ENCODE results near the gene PPARGC1A. TPM values are rescaled to one million over a fixed set of nuclear protein-coding genes. Genes with fewer than 3 reads are reported as not detected.

PPARGC1A gene
- total RNA-seq, 1 experiment from 2014 or later, result 1.9 TPM

- no peak for TF ChIP-seq AFF4 (CRISPR knock-in tag; IDR thresholded peaks at IDR 0.05; ENCODE audit: borderline replicate concordance)
- no peak for TF ChIP-seq MAX (CRISPR knock-in tag; IDR thresholded peaks at IDR 0.05)
- no peak for TF ChIP-seq ZNF425 (CRISPR knock-in tag; conservative IDR thresholded peaks at IDR 0.05)
- TF ChIP-seq ZBTB21 (CRISPR knock-in tag; IDR thresholded peaks at IDR 0.05; ENCODE audit: borderline replicate concordance), result no peak
- TF ChIP-seq CREB1 (CRISPR knock-in tag; IDR thresholded peaks at IDR 0.05), result no peak
- TF ChIP-seq NR3C1 (CRISPR knock-in tag; conservative IDR thresholded peaks at IDR 0.05; ENCODE audit: low read depth), result no peak
These were observed 33.2 kb downstream of the PPARGC1A start (continued) for GRCh38 chr4:23856630-23857029.

GRCh38 chr4:23855912-23856605 lies 33.8 kb downstream of the PPARGC1A start:
- peaks cover 26% of the 10 kb centered on the region for H3K4me1 Mint-ChIP-seq
- no peak for ATAC-seq
- TF ChIP-seq NFE2L1 (CRISPR knock-in tag; IDR thresholded peaks at IDR 0.05), result no peak
- TF ChIP-seq GABPB1 (CRISPR knock-in tag; IDR thresholded peaks at IDR 0.05), result peak; percentile 77
- peaks cover 9% of the 10 kb centered on the region for H3K9me3 Mint-ChIP-seq
- no peak overlapping the region for H3K27ac Mint-ChIP-seq
- H3K4me3 Mint-ChIP-seq, result no peak overlapping the region
- CTCF ChIA-PET, result no interaction called here
- peaks cover 7% of the 10 kb centered on the region for H3K36me3 Mint-ChIP-seq
- no peaks in the 10 kb centered on the region for H3K27me3 Mint-ChIP-seq (ENCODE audit: low read depth)
- POLR2A ChIA-PET, result no interaction called here
- no peak for DNase-seq (ENCODE audit: low spot score)

- Mint-ChIP-seq H3K4me1 (peaks cover 29% of the 10 kb centered on the region), H3K27ac (no peak overlapping the region), H3K27me3 (ENCODE audit: low read depth) (no peaks in the 10 kb centered on the region), H3K36me3 (peaks cover 6% of the 10 kb centered on the region; the same call in 1 of the 2 replicates), H3K4me3 (no peak overlapping the region), H3K9me3 (peaks cover 8% of the 10 kb centered on the region)
- POLR2A ChIA-PET, result no interaction called here
- DNase-seq (ENCODE audit: low spot score) (no peak), ATAC-seq (no peak)
- TF ChIP-seq JAZF1 (CRISPR knock-in tag; IDR thresholded peaks at IDR 0.05) (no peak), CREM (CRISPR knock-in tag; IDR thresholded peaks at IDR 0.05) (no peak), ZNF512 (CRISPR knock-in tag; IDR thresholded peaks at IDR 0.05; ENCODE audit: borderline replicate concordance) (no peak)
- CTCF ChIA-PET, result no interaction called here
These were observed 35.7 kb downstream of the PPARGC1A start for GRCh38 chr4:23853986-23854660.
